ENCODE data around the gene FAM168A.

FAM168A gene

GRCh38 chr11:73410627-73411026, 187.3 kb downstream of the FAM168A start:
- H3K4me2 ChIP-seq (ENCODE audit: low read length) = no peak overlapping the region
- H3K79me2 ChIP-seq (ENCODE audit: low read length) = no peaks in the 10 kb centered on the region
- H3K27me3 ChIP-seq (ENCODE audit: low read depth, low read length) = no peaks in the 10 kb centered on the region
- peaks cover 10% of the 10 kb centered on the region for H3K4me1 ChIP-seq (ENCODE audit: low read length)
- no peak overlapping the region for H3K27ac ChIP-seq (ENCODE audit: low read length)
- no peaks in the 10 kb centered on the region for H3K9me3 ChIP-seq (ENCODE audit: insufficient read depth, low read length)
- no peak for TF ChIP-seq CTCF (IDR thresholded peaks at IDR 0.05; ENCODE audit: low read depth, low read length)
- no peak for TF ChIP-seq EZH2phosphoT487 (IDR thresholded peaks at IDR 0.05; ENCODE audit: low read depth)
- H3K4me3 ChIP-seq (ENCODE audit: low read length) = no peak overlapping the region
- peaks cover 18% of the 10 kb centered on the region for H3K36me3 ChIP-seq (replicated peaks; ENCODE audit: low read depth, low read length)
- no peak overlapping the region for H3K9ac ChIP-seq (ENCODE audit: low read length)
- H2AFZ ChIP-seq (ENCODE audit: low read depth, low read length) = no peak overlapping the region
- H4K20me1 ChIP-seq (ENCODE audit: insufficient read depth, low read length) = no peaks in the 10 kb centered on the region

GRCh38 chr11:73409431-73409830, 188.5 kb downstream of the FAM168A start:
- Histone ChIP-seq H2AFZ (ENCODE audit: low read depth, low read length) (no peak overlapping the region), H3K36me3 (replicated peaks; ENCODE audit: low read depth, low read length) (peaks cover 21% of the 10 kb centered on the region)

GRCh38 chr11:73406619-73407018, 191.3 kb downstream of the FAM168A start:
- no peak overlapping the region for H3K27ac ChIP-seq (ENCODE audit: low read length)
- no peak overlapping the region for H3K4me2 ChIP-seq (ENCODE audit: low read length)
- H2AFZ ChIP-seq (ENCODE audit: low read depth, low read length) = no peak overlapping the region
- no peaks in the 10 kb centered on the region for H4K20me1 ChIP-seq (ENCODE audit: insufficient read depth, low read length)
- H3K79me2 ChIP-seq (ENCODE audit: low read length) = no peaks in the 10 kb centered on the region
- no peak overlapping the region for H3K9ac ChIP-seq (ENCODE audit: low read length)
- H3K36me3 ChIP-seq (replicated peaks; ENCODE audit: low read depth, low read length) = peaks cover 21% of the 10 kb centered on the region
- H3K27me3 ChIP-seq (ENCODE audit: low read depth, low read length) = no peaks in the 10 kb centered on the region
- TF ChIP-seq CTCF (IDR thresholded peaks at IDR 0.05; ENCODE audit: low read depth, low read length) = no peak
- no peak for TF ChIP-seq EZH2phosphoT487 (IDR thresholded peaks at IDR 0.05; ENCODE audit: low read depth)
- H3K4me1 ChIP-seq (ENCODE audit: low read length) = no peaks in the 10 kb centered on the region
- no peaks in the 10 kb centered on the region for H3K9me3 ChIP-seq (ENCODE audit: insufficient read depth, low read length)
- no peak overlapping the region for H3K4me3 ChIP-seq (ENCODE audit: low read length)

More at GRCh38 chr11:73409431-73409830, 188.5 kb downstream of the FAM168A start:
- Histone ChIP-seq H3K4me2 (ENCODE audit: low read length) (no peak overlapping the region), H3K9me3 (ENCODE audit: insufficient read depth, low read length) (no peaks in the 10 kb centered on the region), H3K4me1 (ENCODE audit: low read length) (no peaks in the 10 kb centered on the region), H3K9ac (ENCODE audit: low read length) (no peak overlapping the region), H3K4me3 (ENCODE audit: low read length) (no peak overlapping the region), H3K27me3 (ENCODE audit: low read depth, low read length) (no peaks in the 10 kb centered on the region), H4K20me1 (ENCODE audit: insufficient read depth, low read length) (no peaks in the 10 kb centered on the region), H3K27ac (ENCODE audit: low read length) (no peak overlapping the region), H3K79me2 (ENCODE audit: low read length) (no peaks in the 10 kb centered on the region)
- TF ChIP-seq EZH2phosphoT487 (IDR thresholded peaks at IDR 0.05; ENCODE audit: low read depth) (no peak), CTCF (IDR thresholded peaks at IDR 0.05; ENCODE audit: low read depth, low read length) (no peak)

GRCh38 chr11:73406131-73406530, 191.8 kb downstream of the FAM168A start:
- H3K27me3 ChIP-seq (ENCODE audit: low read depth, low read length) = no peaks in the 10 kb centered on the region
- H3K36me3 ChIP-seq (replicated peaks; ENCODE audit: low read depth, low read length) = peaks cover 21% of the 10 kb centered on the region
- no peak for TF ChIP-seq EZH2phosphoT487 (IDR thresholded peaks at IDR 0.05; ENCODE audit: low read depth)
- TF ChIP-seq CTCF (IDR thresholded peaks at IDR 0.05; ENCODE audit: low read depth, low read length) = no peak

More at GRCh38 chr11:73406131-73406530, 191.8 kb downstream of the FAM168A start:
- H4K20me1 ChIP-seq (ENCODE audit: insufficient read depth, low read length) = no peaks in the 10 kb centered on the region
- H3K27ac ChIP-seq (ENCODE audit: low read length) = no peak overlapping the region
- no peaks in the 10 kb centered on the region for H3K9me3 ChIP-seq (ENCODE audit: insufficient read depth, low read length)
- peaks cover 4% of the 10 kb centered on the region for H3K4me1 ChIP-seq (ENCODE audit: low read length)
- no peak overlapping the region for H2AFZ ChIP-seq (ENCODE audit: low read depth, low read length)
- no peaks in the 10 kb centered on the region for H3K79me2 ChIP-seq (ENCODE audit: low read length)
- H3K9ac ChIP-seq (ENCODE audit: low read length) = no peak overlapping the region
- H3K4me3 ChIP-seq (ENCODE audit: low read length) = no peak overlapping the region
- H3K4me2 ChIP-seq (ENCODE audit: low read length) = no peak overlapping the region

All from OCI-LY3 (cell line).